MCF 10A (cell line): ENCODE measurements around the gene VPS13C. TPM values are rescaled to one million over a fixed set of nuclear protein-coding genes. Genes with fewer than 3 reads are reported as not detected.

Experiments
- BruUV-seq: library from RNA; stranded (reverse); fragments of 400-500 nt; replicated peaks from 2 replicates; lab custom pipeline; 2021; lab: Mats Ljungman, UMichigan
- CTCF ChIA-PET: fragments of 300-600 bp; sonication (Branson Sonifier 250); formaldehyde crosslinking; extraction: SDS; loops from one replicate; lab custom pipeline; 2021; ENCODE audit warnings: antibody characterized with exemption, inconsistent platforms; lab: Yijun Ruan, JAX
- POLR2A ChIA-PET: fragments of 300-600, 350-650 bp; sonication (Branson Sonifier 250); formaldehyde crosslinking; extraction: SDS; loops from one replicate; lab custom pipeline; 2020; ENCODE audit warnings: antibody characterized with exemption, inconsistent platforms; lab: Yijun Ruan, JAX
- DNase-seq: peaks from one replicate; pipeline ENCODE4 v3.0.0-alpha.2; 2018; ENCODE audit not compliant: unreplicated experiment
- H3K27ac Mint-ChIP-seq: one replicate; pipeline ENCODE4 v1.8.0; 2022; ENCODE audit warnings: mild to moderate bottlenecking, low read depth, mixed read lengths; ENCODE audit not compliant: unreplicated experiment
- H3K27me3 Mint-ChIP-seq: one replicate; pipeline ENCODE4 v1.8.0; 2022; ENCODE audit warnings: mixed read lengths; ENCODE audit not compliant: insufficient read depth, unreplicated experiment
- H3K36me3 Mint-ChIP-seq: one replicate; pipeline ENCODE4 v1.8.0; 2022; ENCODE audit warnings: mild to moderate bottlenecking, moderate library complexity, mixed read lengths; ENCODE audit not compliant: insufficient read depth, unreplicated experiment
- H3K4me1 Mint-ChIP-seq: one replicate; pipeline ENCODE4 v1.8.0; 2022; ENCODE audit warnings: mixed read lengths; ENCODE audit not compliant: insufficient read depth, unreplicated experiment
- H3K4me3 Mint-ChIP-seq: one replicate; pipeline ENCODE4 v1.8.0; 2022; ENCODE audit warnings: mild to moderate bottlenecking, moderate library complexity, mixed read lengths; ENCODE audit not compliant: unreplicated experiment
- H3K9me3 Mint-ChIP-seq: one replicate; pipeline ENCODE4 v1.8.0; 2022; ENCODE audit warnings: mixed read lengths; ENCODE audit not compliant: unreplicated experiment
- intact Hi-C: fragments of 100-400 bp; cut with micrococcal nuclease; formaldehyde crosslinking; loops from 2 replicates; pipeline ENCODE4 v1.14.1; 2022
- total RNA-seq: library from RNA; stranded (reverse); gene quantifications from 2 replicates; pipeline ENCODE4 v1.2.3, GENCODE V29; 2022
- TF ChIP-seq, protein P1 (sequence below): fragments of 200-600 bp; IDR thresholded peaks from one replicate; pipeline ENCODE4 v1.8.0; 2022; ENCODE audit warnings: antibody characterized with exemption, mild to moderate bottlenecking; ENCODE audit not compliant: unreplicated experiment

The VPS13C gene
- total RNA-seq, 1 experiment from 2014 or later = 47.4 TPM

DNA sequence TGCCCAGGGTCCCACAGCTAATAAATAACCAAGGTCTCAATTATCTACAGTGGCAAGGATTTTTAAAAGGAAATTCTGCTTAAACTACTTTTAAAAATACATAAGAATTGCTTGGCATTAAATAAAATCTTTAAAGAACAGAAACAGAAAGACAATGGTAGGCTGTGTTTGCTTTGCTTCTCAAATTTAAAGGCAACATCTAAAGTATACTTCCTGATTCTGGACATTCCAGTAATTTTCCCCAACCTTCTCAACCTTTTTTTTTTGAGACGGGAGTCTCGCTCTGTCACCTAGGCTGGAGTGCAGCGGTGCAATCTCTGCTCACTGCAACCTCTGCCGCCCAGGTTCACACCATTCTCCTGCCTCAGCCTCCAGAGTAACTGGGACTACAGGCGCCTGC is 5.3 kb downstream of the VPS13C start:
- BruUV-seq = no TSS peak
- intact Hi-C loops = no loop called here
- no peak for DNase-seq
- ChIA-PET POLR2A (no interaction called here), CTCF (no interaction called here)
- Mint-ChIP-seq H3K36me3 (no peaks in the 10 kb centered on the region), H3K4me1 (peaks cover 5% of the 10 kb centered on the region), H3K27me3 (no peaks in the 10 kb centered on the region), H3K4me3 (no peak overlapping the region), H3K27ac (no peak overlapping the region), H3K9me3 (no peaks in the 10 kb centered on the region)
- TF ChIP-seq, protein P1, sequence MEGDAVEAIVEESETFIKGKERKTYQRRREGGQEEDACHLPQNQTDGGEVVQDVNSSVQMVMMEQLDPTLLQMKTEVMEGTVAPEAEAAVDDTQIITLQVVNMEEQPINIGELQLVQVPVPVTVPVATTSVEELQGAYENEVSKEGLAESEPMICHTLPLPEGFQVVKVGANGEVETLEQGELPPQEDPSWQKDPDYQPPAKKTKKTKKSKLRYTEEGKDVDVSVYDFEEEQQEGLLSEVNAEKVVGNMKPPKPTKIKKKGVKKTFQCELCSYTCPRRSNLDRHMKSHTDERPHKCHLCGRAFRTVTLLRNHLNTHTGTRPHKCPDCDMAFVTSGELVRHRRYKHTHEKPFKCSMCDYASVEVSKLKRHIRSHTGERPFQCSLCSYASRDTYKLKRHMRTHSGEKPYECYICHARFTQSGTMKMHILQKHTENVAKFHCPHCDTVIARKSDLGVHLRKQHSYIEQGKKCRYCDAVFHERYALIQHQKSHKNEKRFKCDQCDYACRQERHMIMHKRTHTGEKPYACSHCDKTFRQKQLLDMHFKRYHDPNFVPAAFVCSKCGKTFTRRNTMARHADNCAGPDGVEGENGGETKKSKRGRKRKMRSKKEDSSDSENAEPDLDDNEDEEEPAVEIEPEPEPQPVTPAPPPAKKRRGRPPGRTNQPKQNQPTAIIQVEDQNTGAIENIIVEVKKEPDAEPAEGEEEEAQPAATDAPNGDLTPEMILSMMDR = no peak

DNA sequence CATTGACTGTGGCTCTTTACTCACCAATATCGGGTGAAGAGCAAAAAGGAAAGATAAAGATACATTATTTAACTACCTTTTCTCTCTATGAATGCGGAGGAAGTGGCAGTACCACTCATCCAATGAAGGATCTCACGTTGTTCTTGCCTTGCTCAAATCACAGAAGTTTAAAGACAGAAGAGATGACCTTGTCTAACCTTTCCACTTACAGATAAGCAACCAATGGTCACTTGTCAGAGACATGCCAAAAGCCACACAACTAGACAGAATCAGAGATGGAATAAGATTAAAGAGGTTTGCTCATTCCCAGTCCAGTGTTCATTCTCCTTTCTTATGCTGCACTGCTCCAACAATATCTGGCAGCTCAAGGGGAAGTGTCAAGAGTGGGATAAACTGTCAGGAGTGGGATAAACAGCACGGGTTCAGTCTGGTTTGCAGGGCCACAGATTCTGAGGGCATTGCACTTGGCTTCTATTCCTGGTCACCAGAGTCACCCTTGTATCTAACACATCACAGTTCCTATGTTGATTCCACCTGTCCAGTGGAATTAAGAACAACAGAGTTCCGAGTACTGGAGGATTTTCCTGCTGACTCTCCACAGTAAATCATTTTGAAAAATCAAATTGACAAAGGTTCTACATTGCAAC is 6.7 kb downstream of the VPS13C start:
- DNase-seq = no peak
- no peak overlapping the region for H3K27ac Mint-ChIP-seq
- H3K36me3 Mint-ChIP-seq = no peaks in the 10 kb centered on the region
- POLR2A ChIA-PET = no interaction called here
- H3K27me3 Mint-ChIP-seq = no peaks in the 10 kb centered on the region
- intact Hi-C loops = no loop called here
- TF ChIP-seq, protein P1 = no peak
- no peak overlapping the region for H3K4me3 Mint-ChIP-seq
- peaks cover 5% of the 10 kb centered on the region for H3K4me1 Mint-ChIP-seq
- CTCF ChIA-PET = interaction anchor here (0.8 kb wide), 1 partner anchor 11 kb away, joined by 4 read pairs; no protein-coding TSS in a partner anchor
- no peaks in the 10 kb centered on the region for H3K9me3 Mint-ChIP-seq
- BruUV-seq = no TSS peak

DNA sequence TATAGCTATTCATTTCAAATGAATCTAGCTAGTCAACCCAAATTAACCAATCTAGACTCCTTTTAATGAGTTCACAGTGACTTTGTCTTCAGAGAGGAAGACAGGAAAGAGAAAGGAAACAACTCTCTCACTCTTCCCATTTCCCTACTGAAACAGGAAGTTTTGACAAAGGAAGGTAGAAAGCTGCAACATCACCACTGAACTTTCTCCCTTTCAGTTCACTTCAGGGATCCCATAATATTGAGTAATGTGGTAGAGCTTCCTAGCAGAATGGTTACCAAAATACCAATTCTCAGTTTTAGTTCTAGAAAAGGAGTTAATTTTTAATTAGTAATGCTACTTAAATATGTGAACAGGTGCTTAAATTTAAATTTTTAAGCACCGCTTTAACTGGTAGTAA is 7.5 kb downstream of the VPS13C start:
- BruUV-seq = no TSS peak
- TF ChIP-seq, protein P1 = no peak
- Mint-ChIP-seq H3K9me3 (no peaks in the 10 kb centered on the region), H3K4me3 (no peak overlapping the region), H3K4me1 (peaks cover 5% of the 10 kb centered on the region), H3K36me3 (no peaks in the 10 kb centered on the region), H3K27me3 (no peaks in the 10 kb centered on the region), H3K27ac (no peak overlapping the region)
- ChIA-PET POLR2A (interaction anchor here (2.3 kb wide), 1 partner anchor 7 kb away, joined by 12 read pairs; the partner anchor contains the start of gene VPS13C), CTCF (no interaction called here)
- intact Hi-C loops = no loop called here
- no peak for DNase-seq

DNA sequence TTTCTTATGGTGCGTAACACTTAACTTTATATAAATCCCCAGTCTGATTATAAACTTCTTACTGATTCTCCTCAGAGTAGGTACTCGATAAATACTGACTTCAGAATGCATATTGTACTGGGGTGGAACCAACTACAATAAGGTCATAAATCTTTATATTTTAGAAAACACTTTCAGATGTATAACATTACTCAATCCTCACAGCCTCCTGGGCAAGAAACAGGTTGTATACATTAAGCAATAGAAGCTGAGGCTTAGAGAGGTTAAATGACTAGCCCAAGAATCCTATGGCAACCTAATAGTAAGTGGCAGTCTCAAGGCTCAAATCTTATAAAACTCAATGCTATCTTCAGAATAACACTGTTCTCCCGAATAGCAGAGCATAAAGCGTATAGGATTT is 9.1 kb downstream of the VPS13C start:
- CTCF ChIA-PET = interaction anchor here (0.6 kb wide), 1 partner anchor 21 kb away, joined by 5 read pairs; no protein-coding TSS in a partner anchor
- Mint-ChIP-seq H3K27ac (no peak overlapping the region), H3K4me3 (no peak overlapping the region), H3K27me3 (no peaks in the 10 kb centered on the region), H3K4me1 (peaks cover 6% of the 10 kb centered on the region), H3K36me3 (no peaks in the 10 kb centered on the region), H3K9me3 (no peaks in the 10 kb centered on the region)
- TF ChIP-seq, protein P1 = no peak
- POLR2A ChIA-PET = interaction anchor here (2.3 kb wide), 1 partner anchor 9 kb away, joined by 12 read pairs; the partner anchor contains the start of gene VPS13C
- no peak for DNase-seq
- no TSS peak for BruUV-seq
- intact Hi-C loops = no loop called here
